Uterus (tissue), 4 donors: ENCODE measurements around the gene NMT1. TPM values are rescaled to one million over a fixed set of nuclear protein-coding genes. Genes with fewer than 3 reads are reported as not detected.

Experiments used
- DNase-seq, 2 donors: peaks; one replicate each; pipeline ENCODE4 v3.0.0-alpha.2; 2019 to 2020
- H3K27ac ChIP-seq, 2 donors: fragments of 200-600 bp; sonication (generic); 1 replicate in 1 of 2; 2 replicates in 1 of 2; pipeline ENCODE4 v1.5.1; 2016 to 2018
- H3K27me3 ChIP-seq, 2 donors: fragments of 200-600 bp; sonication (generic); one replicate each; pipeline ENCODE4 v1.5.1; 2018 to 2019; ENCODE audit warnings: control low read depth in 1 of 2
- H3K36me3 ChIP-seq, 2 donors: fragments of 200-600 bp; sonication (generic); one replicate each; pipeline ENCODE4 v1.5.1; 2019; ENCODE audit warnings: control low read depth in 1 of 2
- H3K4me1 ChIP-seq, 2 donors: fragments of 200-600 bp; sonication (generic); one replicate each; pipeline ENCODE4 v1.5.1; 2018 to 2019; ENCODE audit warnings: control low read depth in 1 of 2
- H3K4me3 ChIP-seq, 2 donors: fragments of 200-600 bp; sonication (generic); 1 replicate in 1 of 2; 2 replicates in 1 of 2; pipeline ENCODE4 v1.5.1; 2018 to 2019; ENCODE audit warnings: mild to moderate bottlenecking in 1 of 2
- H3K9me3 ChIP-seq, 2 donors: fragments of 200-600 bp; sonication (generic); one replicate each; pipeline ENCODE4 v1.5.1; 2019; ENCODE audit warnings: control low read depth in 1 of 2
- POLR2A ChIP-seq, 2 donors: fragments of 450-650 bp; IDR thresholded peaks; one replicate each; pipeline ENCODE4 v1.6.1; 2016; ENCODE audit warnings: antibody characterized with exemption in 2 of 2, mild to moderate bottlenecking in 1 of 2, moderate library complexity in 1 of 2
- intact Hi-C: fragments of 100-400 bp; cut with DNase I; formaldehyde crosslinking; loops from one replicate; pipeline ENCODE4 v1.15.1; 2023; ENCODE audit warnings: low total_unique reads
- total RNA-seq, 4 donors: library from RNA; depleted of rRNA in 3 of 4; stranded (reverse); fragments of >200 nt in 3 of 4; gene quantifications; one replicate each; pipeline versions ENCODE4 v1.1.0 to v1.2.4, GENCODE V29; 2014 to 2023
- TF ChIP-seq, protein P1 (sequence below), 4 experiments: fragments of 200-600 bp in 2 of 4; fragments of 450-650 bp in 2 of 4; sonication (generic) in 2 of 4; IDR thresholded peaks; one replicate each; pipeline ENCODE4 v1.5.1; 2016 to 2019; ENCODE audit warnings: antibody characterized with exemption in 4 of 4, mild to moderate bottlenecking in 2 of 4, moderate library complexity in 1 of 4
- donor health status: DM: yes; HTN: yes; CAD: no.

NMT1 gene
- total RNA-seq, 4 donors from 2014 or later = 25.6 to 115 (median 72.3) TPM

DNA sequence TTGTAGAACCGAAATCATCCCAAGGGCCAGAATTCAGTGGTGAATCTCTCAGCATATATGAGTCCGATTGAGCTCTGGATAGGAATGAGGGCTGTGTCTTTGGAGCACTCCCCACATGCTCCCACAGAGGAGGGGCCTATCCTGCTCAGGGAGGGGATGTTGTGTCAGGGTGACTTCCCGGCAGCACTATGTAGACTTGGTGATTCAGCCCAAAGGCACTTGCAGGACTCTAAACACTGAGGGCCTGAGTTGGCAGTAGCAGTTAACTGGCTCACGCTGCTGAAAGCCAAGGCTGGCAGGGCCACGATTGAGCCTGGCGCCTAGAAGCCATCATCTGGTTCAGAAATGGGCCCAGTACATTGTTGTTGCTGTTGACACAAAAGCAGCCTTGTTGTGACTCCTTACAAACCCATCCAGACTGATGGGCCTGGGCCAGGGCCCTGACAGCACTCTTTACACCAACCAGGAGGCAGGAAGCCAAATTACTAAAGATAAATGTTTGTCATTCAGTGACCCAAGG lies 31.9 kb downstream of the NMT1 start:
- Histone ChIP-seq H3K9me3 (no peaks in the 10 kb centered on the region), H3K27ac (peak overlapping the region; percentile 83 to 87), H3K36me3 (no peaks in the 10 kb centered on the region), H3K4me3 (no peak overlapping the region), H3K27me3 (no peaks in the 10 kb centered on the region), H3K4me1 (peaks cover 6 to 15% of the 10 kb centered on the region in 2 donors)
- TF ChIP-seq POLR2A (IDR thresholded peaks at IDR 0.05) = peak; percentile 37 to 44
- TF ChIP-seq, protein P1, sequence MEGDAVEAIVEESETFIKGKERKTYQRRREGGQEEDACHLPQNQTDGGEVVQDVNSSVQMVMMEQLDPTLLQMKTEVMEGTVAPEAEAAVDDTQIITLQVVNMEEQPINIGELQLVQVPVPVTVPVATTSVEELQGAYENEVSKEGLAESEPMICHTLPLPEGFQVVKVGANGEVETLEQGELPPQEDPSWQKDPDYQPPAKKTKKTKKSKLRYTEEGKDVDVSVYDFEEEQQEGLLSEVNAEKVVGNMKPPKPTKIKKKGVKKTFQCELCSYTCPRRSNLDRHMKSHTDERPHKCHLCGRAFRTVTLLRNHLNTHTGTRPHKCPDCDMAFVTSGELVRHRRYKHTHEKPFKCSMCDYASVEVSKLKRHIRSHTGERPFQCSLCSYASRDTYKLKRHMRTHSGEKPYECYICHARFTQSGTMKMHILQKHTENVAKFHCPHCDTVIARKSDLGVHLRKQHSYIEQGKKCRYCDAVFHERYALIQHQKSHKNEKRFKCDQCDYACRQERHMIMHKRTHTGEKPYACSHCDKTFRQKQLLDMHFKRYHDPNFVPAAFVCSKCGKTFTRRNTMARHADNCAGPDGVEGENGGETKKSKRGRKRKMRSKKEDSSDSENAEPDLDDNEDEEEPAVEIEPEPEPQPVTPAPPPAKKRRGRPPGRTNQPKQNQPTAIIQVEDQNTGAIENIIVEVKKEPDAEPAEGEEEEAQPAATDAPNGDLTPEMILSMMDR (IDR thresholded peaks at IDR 0.05) = peak in 1 of 4 experiments; percentile 6
- intact Hi-C loops = loop anchor here (10.0 kb wide), 1 partner anchor 178 kb away; the partner anchor contains the start of gene GFAP
- peak; percentile 84 to 90 for DNase-seq

DNA sequence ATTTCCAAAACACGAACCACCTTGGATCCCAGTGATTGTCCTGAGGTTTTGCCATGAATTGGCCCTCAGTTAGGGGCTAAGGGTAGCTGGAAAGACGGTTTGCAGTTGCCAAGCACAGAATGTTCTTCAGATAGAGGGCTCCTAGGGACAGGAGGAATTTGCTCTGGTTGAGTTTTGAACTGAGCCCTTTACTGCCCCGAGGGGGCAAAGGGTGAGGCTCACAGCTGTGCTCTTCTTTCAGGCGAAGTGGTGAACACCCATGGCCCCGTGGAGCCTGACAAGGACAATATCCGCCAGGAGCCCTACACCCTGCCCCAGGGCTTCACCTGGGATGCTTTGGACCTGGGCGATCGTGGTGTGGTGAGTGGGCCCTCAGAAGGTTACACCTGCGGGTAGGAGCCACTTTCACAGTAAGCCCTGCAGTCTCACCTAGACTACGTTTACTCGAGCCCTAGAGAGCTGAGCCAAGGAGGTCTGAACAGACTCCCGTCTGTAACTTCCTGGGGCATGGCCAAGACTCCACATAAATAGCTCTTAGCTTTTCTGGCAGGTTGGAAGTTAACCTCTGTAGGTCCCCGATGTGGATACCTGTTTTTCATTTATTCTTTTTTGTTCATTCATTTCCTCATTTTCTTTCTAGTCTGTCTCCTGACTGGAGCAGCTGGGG lies 32.5 kb downstream of the NMT1 start:
- Histone ChIP-seq H3K27ac (peak overlapping the region; percentile 83 to 87), H3K4me1 (peaks cover 6 to 15% of the 10 kb centered on the region in 2 donors), H3K27me3 (no peaks in the 10 kb centered on the region), H3K36me3 (no peaks in the 10 kb centered on the region), H3K9me3 (no peaks in the 10 kb centered on the region), H3K4me3 (no peak overlapping the region)
- no peak for TF ChIP-seq POLR2A (IDR thresholded peaks at IDR 0.05)
- TF ChIP-seq, protein P1 (IDR thresholded peaks at IDR 0.05) = no peak
- intact Hi-C loops = loop anchor here (10.0 kb wide), 1 partner anchor 179 kb away; the partner anchor contains the start of gene GFAP
- no peak for DNase-seq

DNA sequence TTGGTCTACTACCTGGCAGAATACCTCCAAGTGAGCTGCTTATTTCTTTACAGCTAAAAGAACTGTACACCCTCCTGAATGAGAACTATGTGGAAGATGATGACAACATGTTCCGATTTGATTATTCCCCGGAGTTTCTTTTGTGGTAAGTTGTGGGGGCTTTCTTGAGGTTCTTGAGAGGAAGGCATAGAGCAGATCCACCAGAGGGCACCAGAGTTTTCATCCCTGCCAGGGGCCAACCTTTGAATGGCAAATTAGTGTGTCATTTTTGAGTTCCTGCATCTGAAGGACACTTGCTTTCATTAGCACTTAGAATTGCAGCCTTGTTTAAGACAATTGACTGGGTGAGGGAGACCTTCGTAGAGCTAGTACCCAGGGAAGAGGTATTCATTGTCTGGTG lies 35.0 kb downstream of the NMT1 start:
- Histone ChIP-seq H3K27ac (no peak overlapping the region), H3K9me3 (no peaks in the 10 kb centered on the region), H3K4me1 (peaks cover 6 to 15% of the 10 kb centered on the region in 2 donors), H3K27me3 (no peaks in the 10 kb centered on the region), H3K4me3 (no peak overlapping the region), H3K36me3 (no peaks in the 10 kb centered on the region)
- intact Hi-C loops = loop anchor here (10.0 kb wide), 1 partner anchor 181 kb away; the partner anchor contains the start of gene GFAP
- no peak for DNase-seq
- TF ChIP-seq POLR2A (IDR thresholded peaks at IDR 0.05) = no peak
- TF ChIP-seq, protein P1 (IDR thresholded peaks at IDR 0.05) = no peak

DNA sequence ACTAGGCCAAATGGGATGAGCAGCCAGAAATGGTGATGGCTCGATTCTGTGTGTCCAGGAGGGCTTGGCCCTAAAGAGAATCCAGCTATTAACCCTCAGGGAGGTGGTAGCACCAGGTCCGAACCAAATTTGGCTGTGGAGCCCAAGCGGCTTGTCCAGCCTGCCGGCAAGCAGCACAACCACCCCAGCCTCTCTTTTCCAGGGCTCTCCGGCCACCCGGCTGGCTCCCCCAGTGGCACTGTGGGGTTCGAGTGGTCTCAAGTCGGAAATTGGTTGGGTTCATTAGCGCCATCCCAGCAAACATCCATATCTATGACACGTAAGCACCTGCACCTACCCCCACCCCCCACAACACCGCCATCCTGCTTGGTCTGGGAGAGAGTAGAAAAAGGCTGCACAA lies 35.8 kb downstream of the NMT1 start:
- Histone ChIP-seq H3K4me3 (no peak overlapping the region), H3K4me1 (peaks cover 6 to 15% of the 10 kb centered on the region in 2 donors), H3K9me3 (no peaks in the 10 kb centered on the region), H3K36me3 (no peaks in the 10 kb centered on the region), H3K27ac (peak overlapping the region in 1 of 2 donors; percentile 1), H3K27me3 (no peaks in the 10 kb centered on the region)
- no peak for DNase-seq
- intact Hi-C loops = loop anchor here (10.0 kb wide), 1 partner anchor 182 kb away; the partner anchor contains the start of gene GFAP
- TF ChIP-seq POLR2A (IDR thresholded peaks at IDR 0.05) = no peak
- TF ChIP-seq, protein P1 (IDR thresholded peaks at IDR 0.05) = no peak
